ENCODE data around the gene ADAMTS2. TPM values are rescaled to one million over a fixed set of nuclear protein-coding genes. Genes with fewer than 3 reads are reported as not detected.

The ADAMTS2 gene
- total RNA-seq, 2 experiments from 2014 or later: not detected

DNA sequence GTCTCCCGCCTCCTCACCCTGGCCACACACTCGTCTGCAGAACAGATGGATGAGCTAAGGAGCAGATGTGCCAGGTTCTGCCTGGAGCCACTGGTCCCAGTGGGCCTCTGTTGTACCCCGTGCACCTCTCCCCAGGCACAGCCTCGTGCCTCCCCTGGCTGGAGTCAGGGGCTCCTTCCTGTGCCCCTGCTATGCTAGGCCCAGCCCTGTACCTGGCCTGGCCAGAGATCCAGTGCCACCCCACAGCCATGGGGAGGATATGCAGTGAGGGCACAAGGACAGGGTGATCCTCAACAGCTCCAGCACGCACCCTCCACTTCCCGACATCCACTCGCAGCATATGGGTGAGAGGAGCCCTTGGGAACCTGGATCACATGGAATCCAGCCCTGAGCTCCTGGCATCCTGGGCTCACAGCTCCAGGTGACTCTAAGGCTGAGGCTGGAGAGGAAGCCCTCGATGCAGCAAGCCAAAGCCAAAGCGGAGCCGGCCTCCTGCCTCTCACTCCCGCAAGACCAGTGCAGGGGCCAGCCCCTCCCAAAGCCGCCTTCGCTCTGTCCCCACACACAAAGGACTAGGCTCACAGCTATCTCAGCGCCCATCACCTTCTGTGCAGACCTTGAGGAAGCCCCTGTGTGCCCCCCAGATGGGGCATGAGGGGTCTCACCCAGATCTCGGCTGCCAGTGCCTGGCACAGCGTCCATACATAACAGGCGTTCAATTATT is 23.7 kb upstream of the ADAMTS2 start:
- no peak for DNase-seq
- no peak overlapping the region for H3K27ac Mint-ChIP-seq
- ChIA-PET CTCF (no interaction called here), POLR2A (no interaction called here)
- no peak overlapping the region for H3K4me3 Mint-ChIP-seq
- intact Hi-C loops (cut with micrococcal nuclease): no loop called here
- no peaks in the 10 kb centered on the region for H3K4me1 Mint-ChIP-seq (ENCODE audit: low read depth)
- H3K36me3 Mint-ChIP-seq: no peaks in the 10 kb centered on the region
- H3K9me3 Mint-ChIP-seq: no peaks in the 10 kb centered on the region
- H3K27me3 Mint-ChIP-seq: no peaks in the 10 kb centered on the region

DNA sequence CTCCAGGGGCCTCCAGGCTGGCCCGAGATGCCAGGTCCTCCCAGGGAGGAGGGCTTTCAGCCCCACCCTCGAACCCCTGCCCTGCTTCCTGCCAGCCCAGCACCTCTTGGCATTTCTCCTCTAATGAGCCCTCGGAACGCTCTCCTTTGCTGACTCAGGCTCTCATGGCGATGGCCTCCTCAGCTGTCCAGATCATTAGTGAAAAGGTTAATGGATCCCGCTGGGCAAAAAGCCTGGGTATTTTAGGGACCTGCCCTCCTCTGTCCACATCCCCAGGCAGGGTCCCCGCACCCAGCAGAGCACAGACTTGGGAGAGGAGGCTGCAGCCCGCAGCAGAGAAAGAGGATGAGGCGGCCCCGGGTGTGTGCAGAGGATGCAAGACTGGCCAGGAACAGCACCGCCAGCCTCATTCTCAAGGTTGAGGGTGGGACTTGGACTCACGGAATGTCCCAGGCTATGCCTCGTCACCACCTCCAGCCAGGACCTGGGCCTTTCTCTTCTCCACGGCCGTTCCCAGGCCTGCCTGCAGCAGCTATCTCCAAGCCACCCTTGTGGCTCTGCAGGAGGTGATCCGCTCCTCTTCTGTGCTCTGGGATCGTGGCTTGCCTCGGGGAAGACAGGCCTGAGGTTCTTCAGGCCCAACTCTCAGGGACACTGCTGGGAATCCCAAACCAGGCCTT is 23.0 kb upstream of the ADAMTS2 start:
- Mint-ChIP-seq H3K4me1 (ENCODE audit: low read depth) (no peaks in the 10 kb centered on the region), H3K4me3 (no peak overlapping the region), H3K27ac (no peak overlapping the region), H3K27me3 (no peaks in the 10 kb centered on the region), H3K9me3 (no peaks in the 10 kb centered on the region), H3K36me3 (no peaks in the 10 kb centered on the region)
- intact Hi-C loops (cut with micrococcal nuclease): no loop called here
- CTCF ChIA-PET: no interaction called here
- DNase-seq: no peak
- POLR2A ChIA-PET: no interaction called here

DNA sequence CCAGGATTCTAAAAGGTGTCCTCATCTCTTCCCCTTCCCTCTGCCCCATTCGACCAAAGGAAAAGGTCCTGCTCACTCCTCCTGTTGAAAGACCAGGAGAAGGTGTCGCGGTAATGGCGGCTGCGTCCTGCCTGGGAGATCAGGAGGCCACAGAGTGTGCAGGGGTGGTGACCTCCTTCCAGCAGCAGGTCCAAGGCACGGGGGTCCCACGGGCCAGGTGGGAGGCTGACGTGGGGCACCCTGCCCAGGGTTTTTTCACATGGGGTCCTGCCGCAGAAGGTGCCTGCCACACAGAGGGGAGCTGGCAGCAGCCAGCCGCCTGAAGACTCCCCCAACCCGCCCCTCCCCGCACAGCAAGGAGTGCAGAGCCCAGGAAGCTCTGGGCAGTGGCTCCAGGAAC is 22.2 kb upstream of the ADAMTS2 start:
- Mint-ChIP-seq H3K36me3 (no peaks in the 10 kb centered on the region), H3K27ac (no peak overlapping the region), H3K27me3 (no peaks in the 10 kb centered on the region), H3K4me3 (no peak overlapping the region), H3K4me1 (ENCODE audit: low read depth) (no peaks in the 10 kb centered on the region), H3K9me3 (no peaks in the 10 kb centered on the region)
- intact Hi-C loops (cut with micrococcal nuclease): no loop called here
- no peak for DNase-seq
- ChIA-PET POLR2A (no interaction called here), CTCF (no interaction called here)

DNA sequence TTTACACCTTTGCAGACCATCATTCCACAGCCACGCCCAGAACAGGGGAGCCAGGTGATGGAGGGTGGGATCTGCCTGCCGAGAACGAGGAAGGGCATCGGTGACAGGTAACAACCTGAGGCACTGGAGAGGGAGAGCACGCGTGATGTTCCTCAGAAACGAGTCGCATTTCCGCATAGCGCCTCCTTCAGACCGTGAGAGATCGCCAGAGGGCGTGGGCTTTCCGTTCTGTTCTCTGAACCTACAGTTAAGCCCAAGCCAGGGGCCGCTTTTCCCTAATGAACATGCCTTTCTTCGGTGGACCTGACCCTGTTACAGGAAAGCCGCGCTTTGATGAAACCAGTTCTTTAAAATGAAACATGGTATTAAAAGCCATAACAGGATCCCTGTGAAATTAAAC is 17.1 kb upstream of the ADAMTS2 start:
- H3K27me3 Mint-ChIP-seq: no peaks in the 10 kb centered on the region
- no peak overlapping the region for H3K27ac Mint-ChIP-seq
- ChIA-PET CTCF (no interaction called here), POLR2A (no interaction called here)
- no peaks in the 10 kb centered on the region for H3K4me1 Mint-ChIP-seq (ENCODE audit: low read depth)
- no peak for DNase-seq
- intact Hi-C loops (cut with micrococcal nuclease): no loop called here
- H3K36me3 Mint-ChIP-seq: no peaks in the 10 kb centered on the region
- no peak overlapping the region for H3K4me3 Mint-ChIP-seq
- H3K9me3 Mint-ChIP-seq: no peaks in the 10 kb centered on the region

DNA sequence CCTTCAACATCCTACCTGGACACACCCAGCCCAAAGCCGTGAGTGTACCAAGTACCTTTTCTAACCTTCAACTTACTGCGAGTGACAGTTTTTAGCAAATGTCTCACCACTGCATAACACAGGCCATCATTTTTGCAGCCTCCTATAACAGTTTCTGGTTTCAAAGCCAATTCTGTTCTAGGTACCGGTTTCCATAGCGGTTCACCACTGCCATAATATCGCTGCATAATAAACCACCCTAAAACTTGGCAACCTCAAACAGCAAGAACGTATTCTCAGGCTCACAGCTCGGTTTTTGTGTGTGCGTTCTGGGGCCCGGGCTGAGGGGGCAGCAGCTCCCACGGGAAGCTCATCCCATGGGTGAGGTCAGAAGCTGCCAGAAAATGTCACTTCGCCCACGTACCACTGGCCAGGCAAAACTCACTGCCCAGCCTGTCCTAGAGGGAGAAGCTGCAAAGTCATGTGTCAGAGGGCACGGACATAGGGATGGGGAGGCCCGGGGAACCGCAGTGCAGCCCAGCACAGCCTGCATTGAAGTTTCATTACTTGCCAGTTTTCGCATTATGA is 15.9 kb upstream of the ADAMTS2 start:
- Mint-ChIP-seq H3K4me1 (ENCODE audit: low read depth) (no peaks in the 10 kb centered on the region), H3K27ac (no peak overlapping the region), H3K4me3 (no peak overlapping the region), H3K9me3 (no peaks in the 10 kb centered on the region), H3K27me3 (no peaks in the 10 kb centered on the region), H3K36me3 (no peaks in the 10 kb centered on the region)
- DNase-seq: no peak
- CTCF ChIA-PET: no interaction called here
- intact Hi-C loops (cut with micrococcal nuclease): no loop called here
- POLR2A ChIA-PET: no interaction called here

DNA sequence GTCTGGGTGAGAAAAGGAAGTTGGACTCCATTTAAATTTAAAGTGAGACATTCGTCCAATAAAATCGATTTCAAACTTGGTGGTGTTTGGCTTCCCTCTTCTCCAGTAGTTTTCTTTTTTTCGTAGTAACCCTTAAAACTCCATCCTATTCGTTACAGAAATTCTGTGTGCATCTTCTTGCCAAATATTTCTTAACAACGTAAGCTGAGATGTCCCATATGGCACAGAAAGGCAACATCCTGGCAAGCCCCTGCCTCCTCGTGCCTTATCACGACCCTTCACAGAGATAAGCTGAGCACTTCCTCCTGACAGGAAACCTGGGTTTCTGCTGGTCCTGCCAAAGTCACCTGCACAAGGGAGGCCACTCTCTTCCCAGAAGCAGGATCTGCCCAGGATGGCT is 11.8 kb upstream of the ADAMTS2 start:
- no peak overlapping the region for H3K27ac Mint-ChIP-seq
- H3K27me3 Mint-ChIP-seq: peaks cover 2% of the 10 kb centered on the region
- intact Hi-C loops (cut with micrococcal nuclease): no loop called here
- no peaks in the 10 kb centered on the region for H3K4me1 Mint-ChIP-seq (ENCODE audit: low read depth)
- DNase-seq: no peak
- H3K4me3 Mint-ChIP-seq: no peak overlapping the region
- CTCF ChIA-PET: no interaction called here
- no peaks in the 10 kb centered on the region for H3K9me3 Mint-ChIP-seq
- POLR2A ChIA-PET: no interaction called here
- no peaks in the 10 kb centered on the region for H3K36me3 Mint-ChIP-seq

DNA sequence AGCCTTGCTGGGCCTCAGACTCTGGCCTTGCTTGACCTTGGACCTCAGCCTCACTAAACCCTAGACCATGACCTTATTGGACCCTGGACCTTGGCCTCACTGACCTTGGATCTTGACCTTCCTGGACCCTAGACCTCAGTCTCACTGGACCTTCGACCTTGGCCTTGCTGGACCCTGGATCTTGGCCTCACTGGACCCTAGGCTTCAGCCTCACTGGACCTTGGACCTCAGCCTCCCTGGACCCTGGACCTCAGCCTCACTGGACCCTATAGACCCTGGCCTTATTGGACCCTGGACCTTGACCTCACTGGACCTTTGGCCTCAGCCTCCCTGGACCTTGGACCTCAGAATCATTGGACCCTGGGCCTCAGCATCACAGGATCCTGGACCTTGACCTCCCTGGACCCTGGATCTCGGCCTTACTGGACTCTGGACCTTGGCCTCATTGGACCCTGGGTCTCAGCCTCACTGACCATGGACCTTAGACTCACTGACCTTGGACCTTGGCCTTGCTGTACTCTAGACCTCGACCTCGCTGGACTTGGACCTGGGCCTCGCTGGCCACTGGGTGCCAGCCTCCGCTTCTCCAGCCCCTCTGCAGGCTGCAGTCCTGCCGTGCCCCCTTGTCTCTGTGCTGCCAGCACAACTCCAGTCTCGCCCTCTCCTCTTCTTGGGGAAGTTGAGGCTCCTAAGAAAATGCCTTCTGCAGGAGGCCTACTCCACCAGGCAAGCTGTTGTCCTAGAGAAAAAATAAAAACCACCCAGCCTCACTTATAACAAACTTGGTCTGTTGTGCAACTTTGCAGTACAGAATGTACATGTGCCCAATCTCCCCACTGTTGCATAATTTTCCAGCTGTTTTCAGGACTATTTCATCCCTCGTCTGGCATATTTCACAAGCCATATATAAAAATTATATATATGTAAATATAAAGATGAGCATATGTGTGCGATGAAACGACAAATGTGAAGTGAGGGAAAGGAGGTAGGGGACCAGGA is 11.0 kb upstream of the ADAMTS2 start:
- no peak for DNase-seq
- no peaks in the 10 kb centered on the region for H3K36me3 Mint-ChIP-seq
- ChIA-PET POLR2A (no interaction called here), CTCF (no interaction called here)
- no peak overlapping the region for H3K4me3 Mint-ChIP-seq
- H3K27me3 Mint-ChIP-seq: peaks cover 2% of the 10 kb centered on the region
- H3K27ac Mint-ChIP-seq: no peak overlapping the region
- no peaks in the 10 kb centered on the region for H3K9me3 Mint-ChIP-seq
- no peaks in the 10 kb centered on the region for H3K4me1 Mint-ChIP-seq (ENCODE audit: low read depth)
- intact Hi-C loops (cut with micrococcal nuclease): no loop called here

DNA sequence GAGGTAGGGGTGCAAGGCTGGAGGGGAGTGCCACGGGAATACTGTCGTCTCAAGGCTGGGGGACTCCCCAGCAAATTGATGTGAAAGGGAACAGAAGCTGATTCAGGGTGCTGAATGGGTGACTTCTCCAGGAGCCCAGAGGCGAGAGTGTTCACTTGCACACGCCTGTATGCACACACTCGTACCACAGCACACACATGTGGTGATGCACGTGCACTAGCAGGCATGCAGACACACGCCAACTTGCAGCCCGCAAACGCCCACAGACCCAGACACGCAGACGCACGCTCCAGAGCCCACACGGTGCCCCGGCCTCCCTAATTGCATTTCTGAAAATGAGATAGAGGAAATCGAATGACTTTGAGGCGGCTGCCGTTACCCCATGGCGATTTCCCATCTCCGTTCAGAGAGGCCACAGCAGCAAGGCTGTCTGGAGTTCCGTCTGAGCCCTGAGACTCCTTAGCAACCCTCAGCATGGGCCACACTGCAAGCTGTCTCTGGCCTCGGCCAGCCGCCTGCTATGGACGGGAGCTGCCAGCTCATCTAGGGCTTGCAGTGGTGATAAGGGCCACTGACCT is 9.1 kb upstream of the ADAMTS2 start:
- Mint-ChIP-seq H3K4me3 (no peak overlapping the region), H3K27ac (no peak overlapping the region), H3K4me1 (ENCODE audit: low read depth) (no peaks in the 10 kb centered on the region), H3K36me3 (no peaks in the 10 kb centered on the region), H3K9me3 (no peaks in the 10 kb centered on the region), H3K27me3 (peaks cover 4% of the 10 kb centered on the region)
- POLR2A ChIA-PET: no interaction called here
- no peak for DNase-seq
- CTCF ChIA-PET: no interaction called here
- intact Hi-C loops (cut with micrococcal nuclease): no loop called here

DNA sequence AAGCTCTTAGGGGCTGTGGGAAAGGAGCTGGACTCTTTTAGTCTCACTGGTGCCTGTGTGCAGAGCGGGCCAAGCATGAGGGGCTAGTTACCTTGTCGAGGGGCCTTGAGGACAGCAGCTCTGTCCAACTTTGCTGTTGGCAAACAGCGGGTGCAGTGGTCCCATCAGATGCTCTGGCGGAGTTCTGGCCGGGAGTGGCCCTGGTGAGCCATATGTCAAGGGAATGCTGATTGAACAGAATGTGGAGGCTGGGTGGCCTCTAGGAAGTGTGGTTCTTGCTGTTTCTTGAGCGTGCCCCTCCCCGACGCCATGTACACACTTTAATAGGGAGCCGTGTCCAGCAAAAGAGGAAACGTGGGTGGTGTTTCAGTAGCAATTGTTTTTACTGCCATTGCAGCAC is 3.6 kb upstream of the ADAMTS2 start:
- ChIA-PET CTCF (no interaction called here), POLR2A (no interaction called here)
- intact Hi-C loops (cut with micrococcal nuclease): no loop called here
- Mint-ChIP-seq H3K36me3 (no peaks in the 10 kb centered on the region), H3K27ac (no peak overlapping the region), H3K4me1 (ENCODE audit: low read depth) (no peaks in the 10 kb centered on the region), H3K27me3 (peaks cover 31% of the 10 kb centered on the region), H3K9me3 (no peaks in the 10 kb centered on the region), H3K4me3 (no peak overlapping the region)
- no peak for DNase-seq

DNA sequence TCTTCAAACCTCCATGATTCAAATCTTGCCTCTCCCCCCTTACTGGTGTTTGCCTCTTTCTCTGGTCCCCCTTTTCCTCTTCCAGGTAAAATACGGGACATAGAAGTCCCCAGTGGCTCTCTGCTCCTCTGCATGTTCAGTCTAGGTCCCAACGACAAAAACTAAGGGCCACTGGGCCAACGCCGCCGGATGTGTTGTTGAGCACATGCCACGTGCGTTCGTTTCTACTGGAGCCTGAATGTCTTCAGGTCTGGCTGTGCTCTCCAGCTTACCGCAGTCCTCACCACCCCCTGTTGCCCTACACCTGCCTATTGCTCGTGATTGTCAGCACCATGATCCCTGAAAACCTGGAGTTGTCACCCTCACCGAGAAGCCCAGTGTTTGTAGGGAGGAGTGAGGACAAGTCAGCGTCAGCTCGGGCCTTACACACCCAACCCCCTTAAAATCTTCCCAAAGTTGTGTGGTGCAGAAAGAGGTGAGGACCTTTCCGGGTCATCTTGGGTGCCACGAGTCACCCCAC is 2.8 kb upstream of the ADAMTS2 start:
- no peak overlapping the region for H3K4me3 Mint-ChIP-seq
- H3K9me3 Mint-ChIP-seq: no peaks in the 10 kb centered on the region
- no peak for DNase-seq
- no peak overlapping the region for H3K27ac Mint-ChIP-seq
- no peaks in the 10 kb centered on the region for H3K36me3 Mint-ChIP-seq
- CTCF ChIA-PET: no interaction called here
- H3K4me1 Mint-ChIP-seq (ENCODE audit: low read depth): peaks cover 5% of the 10 kb centered on the region
- intact Hi-C loops (cut with micrococcal nuclease): no loop called here
- POLR2A ChIA-PET: no interaction called here
- H3K27me3 Mint-ChIP-seq: peaks cover 36% of the 10 kb centered on the region

DNA sequence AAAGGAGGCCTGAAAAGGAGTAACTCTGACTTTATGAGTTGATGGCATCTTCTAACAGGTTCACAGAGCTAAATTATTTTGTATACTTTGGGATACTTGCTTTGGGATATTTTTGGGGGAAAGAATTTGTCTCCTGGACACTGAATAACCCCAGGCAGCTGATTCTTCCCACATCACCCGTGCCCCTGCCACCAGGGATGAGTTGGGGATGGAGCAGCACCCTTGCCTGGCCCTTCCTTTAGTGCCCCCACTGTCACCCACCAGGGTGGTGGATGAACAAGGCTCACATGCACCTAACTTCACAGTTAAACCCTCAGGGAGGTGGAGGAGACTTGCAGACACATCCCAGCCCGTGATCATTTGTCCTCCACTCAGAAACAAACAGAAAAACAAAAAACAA is 2.3 kb upstream of the ADAMTS2 start:
- intact Hi-C loops (cut with micrococcal nuclease): no loop called here
- DNase-seq: no peak
- Mint-ChIP-seq H3K4me3 (no peak overlapping the region), H3K27me3 (peaks cover 40% of the 10 kb centered on the region), H3K9me3 (no peaks in the 10 kb centered on the region), H3K27ac (no peak overlapping the region), H3K4me1 (ENCODE audit: low read depth) (peaks cover 7% of the 10 kb centered on the region), H3K36me3 (no peaks in the 10 kb centered on the region)
- CTCF ChIA-PET: no interaction called here
- POLR2A ChIA-PET: no interaction called here

DNA sequence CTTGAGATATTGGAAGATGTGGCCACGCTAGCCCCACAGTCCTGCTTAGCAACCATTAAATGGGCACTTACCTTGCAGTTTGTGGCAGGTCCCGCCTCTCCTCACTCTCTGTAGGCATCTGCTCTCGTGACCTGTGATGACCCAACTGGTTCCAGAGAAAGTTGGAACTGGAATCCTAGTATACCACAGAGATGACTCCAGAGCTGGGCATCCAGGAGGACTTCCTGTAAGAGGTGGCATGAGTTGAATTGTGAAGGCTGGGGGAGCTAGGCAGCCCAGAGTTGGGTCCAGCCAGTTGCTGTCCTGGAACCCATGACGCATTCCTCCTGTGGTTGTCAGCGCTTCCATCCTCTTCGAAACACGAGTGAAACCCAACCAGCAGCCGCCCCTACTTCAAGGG is 1.6 kb upstream of the ADAMTS2 start:
- Mint-ChIP-seq H3K4me3 (no peak overlapping the region), H3K36me3 (no peaks in the 10 kb centered on the region), H3K27me3 (peaks cover 46% of the 10 kb centered on the region), H3K9me3 (no peaks in the 10 kb centered on the region), H3K27ac (no peak overlapping the region), H3K4me1 (ENCODE audit: low read depth) (peaks cover 7% of the 10 kb centered on the region)
- CTCF ChIA-PET: no interaction called here
- POLR2A ChIA-PET: no interaction called here
- DNase-seq: no peak
- intact Hi-C loops (cut with micrococcal nuclease): no loop called here
